IPS-NIHi11 (cell line): ENCODE results near the gene PAGR1.
"Not testable (repeated sequence)": the region's sequence is repeated elsewhere in the genome, so short reads cannot be mapped to it uniquely, and the experiment has no call there.

Experiments
- DNase-seq: peaks from one replicate; pipeline ENCODE4 v3.0.0; 2012; ENCODE audit warnings: mixed read lengths, low spot score

Gene PAGR1

GRCh38 chr16:29868396-29869009 is 52.6 kb downstream of the PAGR1 start:
- no peak for DNase-seq

GRCh38 chr16:29869067-29869466 is 53.1 kb downstream of the PAGR1 start:
- DNase-seq, result not testable (repeated sequence)
